PC-3 (cell line): Measurements from ENCODE around the gene TNK1. TPM values are rescaled to one million over a fixed set of nuclear protein-coding genes. Genes with fewer than 3 reads are reported as not detected.

Experiments
- ATAC-seq: fragments of 200-7000 bp; cut with Tn5 transposase; 2 replicates; pipeline ENCODE4 v1.9.1; 2020; ENCODE audit warnings: mild to moderate bottlenecking, moderate library complexity
- BruUV-seq: library from RNA; stranded (reverse); fragments of 400-500 nt; replicated peaks from 2 replicates; lab custom pipeline; 2021; lab: Mats Ljungman, UMichigan
- CTCF ChIA-PET: fragments of 300-600 bp; sonication (Branson Sonifier 250); formaldehyde crosslinking; loops from one replicate; lab custom pipeline; 2022; ENCODE audit warnings: antibody characterized with exemption; lab: Charles Lee
- POLR2A ChIA-PET: fragments of 300-600 bp; sonication (Branson Sonifier 250); formaldehyde crosslinking; loops from one replicate; lab custom pipeline; 2022; ENCODE audit warnings: antibody characterized with exemption; ENCODE audit not compliant: unreplicated experiment; lab: Charles Lee
- DNase-seq: peaks from one replicate; pipeline ENCODE4 v3.0.0-alpha.2; 2015
- H2AFZ ChIP-seq: fragments of 300-600 bp; sonication (generic); 2 replicates; pipeline ENCODE4 v1.6.0; 2016; ENCODE audit warnings: antibody characterized with exemption, low read length
- H3F3A ChIP-seq: fragments of 300-600 bp; sonication (generic); one replicate; pipeline ENCODE4 v1.6.0; 2017; ENCODE audit warnings: antibody characterized with exemption, low read length, control low read depth, mild to moderate bottlenecking; ENCODE audit not compliant: unreplicated experiment
- H3K27ac ChIP-seq: fragments of 300-600 bp; sonication (generic); 2 replicates; pipeline ENCODE4 v1.5.1; 2016; ENCODE audit warnings: mild to moderate bottlenecking, low read length
- H3K27me3 ChIP-seq: fragments of 300-600 bp; sonication (generic); 2 replicates; pipeline ENCODE4 v1.6.1; 2016; ENCODE audit warnings: low read length, mixed read lengths
- H3K36me3 ChIP-seq: fragments of 300-600 bp; sonication (generic); 2 replicates; pipeline ENCODE4 v1.6.1; 2016; ENCODE audit warnings: low read depth, mixed run types, low read length, mixed read lengths
- H3K4me1 ChIP-seq: fragments of 300-600 bp; sonication (generic); 2 replicates; pipeline ENCODE4 v1.5.1; 2016; ENCODE audit warnings: low read length; ENCODE audit not compliant: insufficient read depth
- H3K4me2 ChIP-seq: fragments of 300-600 bp; sonication (generic); 2 replicates; pipeline ENCODE4 v1.6.0; 2016; ENCODE audit warnings: low read length
- H3K4me3 ChIP-seq: fragments of 300-600 bp; sonication (generic); 2 replicates; pipeline ENCODE4 v1.5.1; 2016; ENCODE audit warnings: mild to moderate bottlenecking, low read length, mixed read lengths
- H3K79me2 ChIP-seq: fragments of 300-600 bp; sonication (generic); 2 replicates; pipeline ENCODE4 v1.6.1; 2017; ENCODE audit warnings: low read length, mixed read lengths
- H3K9ac ChIP-seq: fragments of 300-600 bp; sonication (generic); 2 replicates; pipeline ENCODE4 v1.6.0; 2016; ENCODE audit warnings: mild to moderate bottlenecking, low read length
- H3K9me2 ChIP-seq: fragments of 300-600 bp; sonication (generic); replicated peaks from 2 replicates; pipeline ENCODE4 v1.6.1; 2016; ENCODE audit warnings: mixed run types, low read length, mixed read lengths
- H3K9me3 ChIP-seq: fragments of 300-600 bp; sonication (generic); 2 replicates; pipeline ENCODE4 v1.6.1; 2016; ENCODE audit warnings: low read length, mixed read lengths
- H4K20me1 ChIP-seq: fragments of 300-600 bp; sonication (generic); 2 replicates; pipeline ENCODE4 v1.6.1; 2016; ENCODE audit warnings: low read length, mixed read lengths
- CTCF ChIP-seq: fragments of 300-600 bp; sonication (generic); conservative IDR thresholded peaks from 2 replicates; pipeline ENCODE4 v1.5.1; 2017; ENCODE audit warnings: antibody characterized with exemption, low read depth, mild to moderate bottlenecking, low read length
- EZH2 ChIP-seq: fragments of 300-600 bp; sonication (generic); IDR thresholded peaks from one replicate; pipeline ENCODE4 v1.6.1; 2017; ENCODE audit warnings: antibody characterized with exemption, mild to moderate bottlenecking, low read length; ENCODE audit not compliant: unreplicated experiment
- EZH2phosphoT487 ChIP-seq: fragments of 300-600 bp; sonication (generic); IDR thresholded peaks from 2 replicates; pipeline ENCODE4 v1.6.1; 2018; ENCODE audit warnings: mild to moderate bottlenecking, antibody characterized with exemption, low read length, borderline replicate concordance
- intact Hi-C: fragments of 100-400 bp; cut with micrococcal nuclease; formaldehyde crosslinking; loops from 2 replicates; pipeline ENCODE4 v1.9.0; 2023
- total RNA-seq: library from RNA; depleted of rRNA; stranded (reverse); fragments of >200 nt; gene quantifications from 2 replicates; pipeline ENCODE4 v1.2.3, GENCODE V29; 2014

The TNK1 gene
- total RNA-seq, 1 experiment from 2014 or later: 10.8 TPM

- ChIA-PET POLR2A (no interaction called here), CTCF (no interaction called here)
- Histone ChIP-seq H3K4me2 (peak overlapping the region; percentile 99), H2AFZ (no peak overlapping the region), H3K27ac (no peak overlapping the region), H3K9ac (peak overlapping the region; percentile 88; the same call in 1 of the 2 replicates), H3K27me3 (no peaks in the 10 kb centered on the region), H3K4me3 (peak overlapping the region; percentile 87), H3K4me1 (peaks cover 28% of the 10 kb centered on the region), H3K9me2 (no peaks in the 10 kb centered on the region), H3K9me3 (no peaks in the 10 kb centered on the region), H3F3A (peaks cover 3% of the 10 kb centered on the region), H3K79me2 (peaks cover 35% of the 10 kb centered on the region), H4K20me1 (no peaks in the 10 kb centered on the region), H3K36me3 (no peaks in the 10 kb centered on the region)
- TF ChIP-seq EZH2 (no peak), CTCF (no peak), EZH2phosphoT487 (no peak)
- no TSS peak for BruUV-seq
- intact Hi-C loops: loop anchor here (5.0 kb wide), 1 partner anchor 84 kb away; the partner anchor contains the start of genes FGF11 and TMEM102
- no peak for ATAC-seq
- no peak for DNase-seq
These were observed 27.8 kb upstream of the TNK1 start for GRCh38 chr17:7352910-7353635.

GRCh38 chr17:7354262-7354843, 26.5 kb upstream of the TNK1 start:
- Histone ChIP-seq H3K4me1 (peaks cover 28% of the 10 kb centered on the region), H3K4me3 (no peak overlapping the region), H3K9me3 (no peaks in the 10 kb centered on the region), H3K9ac (no peak overlapping the region), H2AFZ (no peak overlapping the region), H3K27me3 (no peaks in the 10 kb centered on the region), H3K79me2 (peaks cover 35% of the 10 kb centered on the region), H4K20me1 (no peaks in the 10 kb centered on the region), H3F3A (peaks cover 3% of the 10 kb centered on the region), H3K9me2 (no peaks in the 10 kb centered on the region), H3K4me2 (peak overlapping the region; percentile 99; the same call in 1 of the 2 replicates), H3K36me3 (no peaks in the 10 kb centered on the region), H3K27ac (no peak overlapping the region)
- CTCF ChIA-PET: no interaction called here
- no TSS peak for BruUV-seq
- intact Hi-C loops: loop anchor here (5.0 kb wide), 1 partner anchor 83 kb away; the partner anchor contains the start of genes FGF11 and TMEM102
- POLR2A ChIA-PET: no interaction called here
- DNase-seq (peak; percentile 53), ATAC-seq (no peak; the same call in 1 of the 2 replicates)
- TF ChIP-seq CTCF (no peak), EZH2 (no peak), EZH2phosphoT487 (no peak)

- POLR2A ChIA-PET: no interaction called here
- Histone ChIP-seq H3K27me3 (no peaks in the 10 kb centered on the region), H3K9ac (no peak within 1 kb of the TSS), H3F3A (peaks cover 3% of the 10 kb centered on the region), H3K36me3 (no peaks in the 10 kb centered on the region), H3K9me2 (no peaks in the 10 kb centered on the region), H3K9me3 (no peaks in the 10 kb centered on the region), H4K20me1 (no peaks in the 10 kb centered on the region), H3K4me2 (peak within 1 kb of the TSS; percentile 99; the same call in 1 of the 2 replicates), H3K4me3 (no peak within 1 kb of the TSS), H3K4me1 (peaks cover 24% of the 10 kb centered on the region; the same call in 1 of the 2 replicates), H3K79me2 (peaks cover 35% of the 10 kb centered on the region), H3K27ac (no peak within 1 kb of the TSS), H2AFZ (no peak within 1 kb of the TSS)
- no TSS peak for BruUV-seq
- ATAC-seq (no peak), DNase-seq (no peak)
- intact Hi-C loops: no loop called here
- CTCF ChIA-PET: no interaction called here
- TF ChIP-seq EZH2 (no peak), CTCF (no peak), EZH2phosphoT487 (no peak)
These were observed 25.8 kb upstream of the TNK1 start, which contains the start of gene TMEM95 for GRCh38 chr17:7355053-7355452. TSS of gene TMEM95 (plus strand) at chr17:7355156. CDS start at chr17:7355205, 49 bp downstream.
